Measurements from ENCODE around the gene EXOC6B. TPM values are rescaled to one million over a fixed set of nuclear protein-coding genes. Genes with fewer than 3 reads are reported as not detected.

The EXOC6B gene
- total RNA-seq, 1 donor = 40.2 TPM

GRCh38 chr2:72141881-72142451, 683.9 kb downstream of the EXOC6B start:
- no peak for TF ChIP-seq CTCF (IDR thresholded peaks at IDR 0.05; ENCODE audit: insufficient read depth, low read depth, low read length)
- no peak for DNase-seq (ENCODE audit: low read depth)
- no peak overlapping the region for H3K4me3 ChIP-seq (ENCODE audit: low read depth, low read length)

GRCh38 chr2:72141032-72141645, 684.7 kb downstream of the EXOC6B start:
- TF ChIP-seq CTCF (IDR thresholded peaks at IDR 0.05; ENCODE audit: insufficient read depth, low read depth, low read length) = no peak
- no peak overlapping the region for H3K4me3 ChIP-seq (ENCODE audit: low read depth, low read length)
- DNase-seq (ENCODE audit: low read depth) = no peak

- DNase-seq (ENCODE audit: low read depth) = no peak
- H3K4me3 ChIP-seq (ENCODE audit: low read depth, low read length) = no peak overlapping the region
- no peak for TF ChIP-seq CTCF (IDR thresholded peaks at IDR 0.05; ENCODE audit: insufficient read depth, low read depth, low read length)
Observed at GRCh38 chr2:72140621-72140960, 685.2 kb downstream of the EXOC6B start.

- DNase-seq (ENCODE audit: low read depth) = no peak
- H3K4me3 ChIP-seq (ENCODE audit: low read depth, low read length) = no peak overlapping the region
- no peak for TF ChIP-seq CTCF (IDR thresholded peaks at IDR 0.05; ENCODE audit: insufficient read depth, low read depth, low read length)
Observed at GRCh38 chr2:72139874-72140620, 685.8 kb downstream of the EXOC6B start.

GRCh38 chr2:72139471-72139873, 686.4 kb downstream of the EXOC6B start:
- H3K4me3 ChIP-seq (ENCODE audit: low read depth, low read length) = no peak overlapping the region
- no peak for DNase-seq (ENCODE audit: low read depth)
- no peak for TF ChIP-seq CTCF (IDR thresholded peaks at IDR 0.05; ENCODE audit: insufficient read depth, low read depth, low read length)

GRCh38 chr2:72138921-72139381, 686.9 kb downstream of the EXOC6B start:
- no peak overlapping the region for H3K4me3 ChIP-seq (ENCODE audit: low read depth, low read length)
- no peak for DNase-seq (ENCODE audit: low read depth)
- TF ChIP-seq CTCF (IDR thresholded peaks at IDR 0.05; ENCODE audit: insufficient read depth, low read depth, low read length) = no peak
